Astrocyte of the spinal cord (primary cell): ENCODE results near the gene PRMT3.
"Not testable (repeated sequence)": the region's sequence is repeated elsewhere in the genome, so short reads cannot be mapped to it uniquely, and the experiment has no call there.

Source experiments
- DNase-seq: peaks from one replicate; pipeline ENCODE4 v3.0.0; 2011; ENCODE audit warnings: low read depth, low spot score
- H3K4me3 ChIP-seq: 2 replicates; pipeline ENCODE4 v1.5.1; 2011; ENCODE audit warnings: low read depth, mild to moderate bottlenecking, low read length, moderate library complexity
- in situ Hi-C: cut with HindIII; loops from 2 replicates; pipeline ENCODE4 v1.10.0; 2017; ENCODE audit warnings: low sequenced_read_pairs
- TF ChIP-seq, protein P1 (sequence below): IDR thresholded peaks from 2 replicates; pipeline ENCODE4 v1.5.1; 2012; ENCODE audit warnings: low read depth, mild to moderate bottlenecking, low read length, inconsistent platforms

PRMT3 gene

DNA sequence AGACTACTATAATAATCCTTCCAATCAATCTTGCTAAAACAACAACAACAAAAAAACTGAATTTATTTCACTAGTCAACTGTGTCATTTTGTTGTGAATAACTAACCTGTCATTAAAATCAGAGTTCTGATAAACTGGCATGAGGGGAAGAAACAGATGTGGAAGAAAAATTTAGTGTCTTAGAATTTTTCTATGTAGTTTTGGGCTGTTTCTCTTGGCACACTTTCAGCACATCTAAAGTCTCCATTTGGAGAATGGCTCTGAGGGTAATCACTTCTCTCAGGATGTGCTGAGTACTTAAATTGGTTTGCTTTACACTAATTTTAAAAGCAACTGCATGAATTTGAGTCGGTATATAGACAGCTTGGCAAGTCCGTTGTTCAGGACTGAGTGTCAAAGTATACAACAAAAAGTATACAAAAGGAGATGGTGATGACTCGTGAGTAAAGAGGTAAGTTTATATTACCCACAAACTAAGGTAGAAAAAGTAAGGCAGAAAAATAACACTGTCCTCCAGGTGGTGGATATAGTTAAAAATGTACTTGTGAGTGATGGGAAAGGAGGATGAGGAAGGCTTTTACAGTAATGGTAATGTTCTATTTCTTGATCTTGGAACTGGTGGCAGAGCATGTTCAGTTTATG lies 13.8 kb upstream of the PRMT3 start:
- TF ChIP-seq, protein P1, sequence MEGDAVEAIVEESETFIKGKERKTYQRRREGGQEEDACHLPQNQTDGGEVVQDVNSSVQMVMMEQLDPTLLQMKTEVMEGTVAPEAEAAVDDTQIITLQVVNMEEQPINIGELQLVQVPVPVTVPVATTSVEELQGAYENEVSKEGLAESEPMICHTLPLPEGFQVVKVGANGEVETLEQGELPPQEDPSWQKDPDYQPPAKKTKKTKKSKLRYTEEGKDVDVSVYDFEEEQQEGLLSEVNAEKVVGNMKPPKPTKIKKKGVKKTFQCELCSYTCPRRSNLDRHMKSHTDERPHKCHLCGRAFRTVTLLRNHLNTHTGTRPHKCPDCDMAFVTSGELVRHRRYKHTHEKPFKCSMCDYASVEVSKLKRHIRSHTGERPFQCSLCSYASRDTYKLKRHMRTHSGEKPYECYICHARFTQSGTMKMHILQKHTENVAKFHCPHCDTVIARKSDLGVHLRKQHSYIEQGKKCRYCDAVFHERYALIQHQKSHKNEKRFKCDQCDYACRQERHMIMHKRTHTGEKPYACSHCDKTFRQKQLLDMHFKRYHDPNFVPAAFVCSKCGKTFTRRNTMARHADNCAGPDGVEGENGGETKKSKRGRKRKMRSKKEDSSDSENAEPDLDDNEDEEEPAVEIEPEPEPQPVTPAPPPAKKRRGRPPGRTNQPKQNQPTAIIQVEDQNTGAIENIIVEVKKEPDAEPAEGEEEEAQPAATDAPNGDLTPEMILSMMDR = no peak
- DNase-seq = no peak
- no peak overlapping the region for H3K4me3 ChIP-seq
- in situ Hi-C loops = loop anchor here (25.0 kb wide), 1 partner anchor 236 kb away; no protein-coding TSS in a partner anchor

DNA sequence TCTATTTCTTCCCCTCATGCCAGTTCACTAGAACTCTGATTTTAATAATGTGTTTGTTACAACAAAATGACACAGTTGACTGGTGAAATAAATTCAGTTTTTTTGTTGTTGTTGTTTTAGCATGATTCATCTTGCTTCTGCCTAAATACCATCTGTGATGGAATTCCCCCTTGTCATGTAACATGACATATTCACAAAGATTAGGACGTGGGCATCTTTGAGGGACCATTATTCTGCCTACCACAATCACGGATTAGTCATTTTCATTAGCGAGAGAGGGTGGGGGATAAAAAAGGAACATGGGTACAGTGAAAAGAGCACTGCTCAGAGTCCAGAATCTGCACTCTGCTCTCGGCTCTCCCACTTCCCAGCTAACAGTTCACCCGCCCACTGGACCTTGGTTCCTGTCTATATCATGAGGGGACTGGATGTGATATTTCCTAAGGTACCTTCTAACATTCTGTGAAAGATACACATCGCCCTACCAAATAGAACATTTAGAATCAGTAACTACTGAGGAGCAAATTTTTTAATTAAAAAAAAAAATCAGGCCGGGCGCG lies 12.7 kb upstream of the PRMT3 start:
- H3K4me3 ChIP-seq = no peak overlapping the region
- no peak for DNase-seq
- in situ Hi-C loops = loop anchor here (25.0 kb wide), 1 partner anchor 238 kb away; no protein-coding TSS in a partner anchor
- TF ChIP-seq, protein P1 = no peak

DNA sequence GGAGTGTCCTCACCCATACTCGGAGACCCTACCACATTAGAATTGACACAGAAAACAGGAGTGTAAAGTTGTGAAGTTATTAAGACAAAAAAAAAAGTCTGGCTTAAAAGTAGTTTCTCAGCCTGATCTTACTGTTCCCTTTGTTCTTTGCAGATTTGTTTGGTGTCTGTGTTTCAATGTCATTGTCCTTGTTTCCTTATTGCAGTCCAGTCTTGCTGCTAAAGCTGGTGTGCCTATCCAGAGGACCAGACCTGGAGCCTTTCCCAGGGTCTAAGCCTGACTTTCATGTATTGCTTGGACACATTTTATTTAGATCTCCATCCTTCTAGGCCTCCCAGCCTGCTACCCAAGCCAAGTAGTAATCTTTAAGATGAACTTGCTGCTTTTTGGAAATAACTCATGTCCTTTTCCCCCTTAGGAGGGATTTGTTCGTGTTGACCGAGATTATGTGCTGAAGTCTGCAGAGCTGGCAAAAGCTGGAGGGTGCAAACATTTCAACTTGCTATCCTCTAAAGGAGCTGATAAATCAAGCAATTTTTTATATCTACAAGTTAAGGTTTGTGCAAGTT lies 11.3 kb upstream of the PRMT3 start:
- TF ChIP-seq, protein P1 = no peak
- no peak for DNase-seq
- in situ Hi-C loops = no loop called here
- no peak overlapping the region for H3K4me3 ChIP-seq

DNA sequence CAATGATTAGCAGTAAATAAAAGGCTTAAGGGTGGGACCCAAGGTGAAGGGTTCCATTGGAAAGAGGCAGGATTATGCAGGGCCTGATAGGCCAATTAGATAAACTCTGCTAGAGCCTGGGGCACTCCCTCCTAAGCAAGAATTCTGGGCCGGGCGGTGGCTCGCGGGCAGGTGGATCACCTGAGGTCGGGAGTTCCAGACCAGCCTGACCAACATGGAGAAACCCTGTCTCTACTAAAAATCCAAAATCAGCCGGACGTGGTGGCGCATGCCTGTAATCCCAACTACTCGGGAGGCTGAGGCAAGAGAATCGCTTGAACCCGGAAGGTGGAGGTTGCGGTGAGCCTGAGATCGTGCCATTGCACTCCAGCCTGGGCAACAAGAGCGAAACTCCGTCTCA lies 1.5 kb upstream of the PRMT3 start:
- in situ Hi-C loops, H3K4me3 ChIP-seq, DNase-seq: not testable (repeated sequence)

DNA sequence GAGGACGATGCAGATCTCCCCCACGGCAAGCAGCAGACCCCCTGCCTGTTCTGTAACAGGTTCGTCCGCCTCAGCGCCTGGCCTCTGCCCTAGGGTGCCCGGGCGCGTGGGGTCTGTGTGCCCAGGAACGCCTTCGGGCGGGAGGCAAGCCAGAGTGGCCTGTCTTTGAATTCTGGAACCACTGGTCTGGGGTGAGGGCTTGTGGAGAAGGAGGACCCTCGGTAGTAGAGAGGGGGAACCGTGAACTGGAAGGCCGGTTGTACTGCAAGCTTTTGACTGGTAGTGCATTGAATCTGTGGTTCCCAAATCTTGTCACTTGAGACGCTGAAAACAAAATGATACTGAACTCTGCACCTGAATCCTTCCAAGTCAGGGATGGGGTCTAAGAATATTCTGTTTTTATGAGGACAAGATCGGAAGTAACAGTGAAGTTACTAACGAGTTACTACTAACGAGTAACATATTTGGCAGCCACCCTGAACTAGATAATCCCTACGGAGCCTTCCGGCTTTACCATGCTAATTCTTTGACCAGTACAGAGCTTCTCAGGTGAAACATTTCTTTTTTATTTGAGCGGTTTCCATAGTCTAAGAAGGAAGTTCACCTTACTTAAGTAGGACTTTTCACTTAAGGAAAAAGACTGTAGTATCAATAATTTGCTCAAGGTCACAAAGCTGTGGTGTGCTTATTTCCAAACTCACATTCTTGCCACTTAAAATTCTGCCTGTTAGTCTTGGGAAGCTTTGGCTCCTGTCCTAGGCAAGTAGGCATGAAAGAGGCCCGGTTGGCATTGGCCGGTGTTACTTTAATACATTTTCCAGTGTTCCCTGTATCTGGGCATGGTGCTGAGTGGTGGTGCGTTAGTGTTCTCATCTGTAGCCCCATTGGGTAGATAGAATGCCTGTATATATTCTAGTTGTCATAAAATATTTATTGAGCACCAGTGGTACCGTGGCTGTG lies 860 bp downstream of the PRMT3 start:
- TF ChIP-seq, protein P1 = no peak
- peak overlapping the region; percentile 67 for H3K4me3 ChIP-seq
- in situ Hi-C loops = no loop called here
- peak; percentile 23 for DNase-seq

DNA sequence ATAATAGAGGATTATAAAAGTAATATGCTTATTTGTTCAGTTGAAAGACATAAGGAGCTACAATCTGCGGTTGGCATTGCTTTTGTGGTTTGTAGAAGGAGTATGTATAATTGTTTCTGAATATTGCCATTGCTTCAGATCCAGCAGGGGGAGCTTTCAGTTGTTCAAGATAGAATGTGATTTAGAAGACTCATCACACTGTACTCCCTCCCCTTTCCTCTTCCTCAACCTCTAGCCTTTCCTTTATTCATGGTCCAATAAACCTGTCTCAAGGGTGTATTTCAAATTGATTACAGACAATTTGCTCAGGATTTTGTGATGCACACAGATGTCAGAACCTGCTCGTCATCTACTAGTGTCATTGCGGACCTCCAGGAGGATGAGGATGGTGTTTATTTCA lies 9.8 kb downstream of the PRMT3 start:
- TF ChIP-seq, protein P1 = peak; percentile 72
- H3K4me3 ChIP-seq = no peak overlapping the region
- peak; percentile 56 for DNase-seq
- in situ Hi-C loops = no loop called here
